ENCODE data around the gene SYS1.

The SYS1 gene

GRCh38 chr20:45363611-45364492 is 896 bp downstream of the SYS1 start:
- no peaks in the 10 kb centered on the region for H3K27me3 ChIP-seq (ENCODE audit: control insufficient read depth, insufficient read depth, low read length)
- H3K9ac ChIP-seq (ENCODE audit: low read depth, low read length), result peak overlapping the region; percentile 93
- no peaks in the 10 kb centered on the region for H3K9me3 ChIP-seq (ENCODE audit: control insufficient read depth, insufficient read depth, low read length)
- H3K4me1 ChIP-seq (ENCODE audit: control insufficient read depth, insufficient read depth, low read length), result peaks cover 4% of the 10 kb centered on the region
- peaks cover 15% of the 10 kb centered on the region for H3K36me3 ChIP-seq (ENCODE audit: control insufficient read depth, insufficient read depth, low read length)
- H3K4me3 ChIP-seq (ENCODE audit: low read depth, low read length), result peak overlapping the region; percentile 96

- H3K4me1 ChIP-seq (ENCODE audit: control insufficient read depth, insufficient read depth, low read length), result peaks cover 4% of the 10 kb centered on the region
- H3K9me3 ChIP-seq (ENCODE audit: control insufficient read depth, insufficient read depth, low read length), result no peaks in the 10 kb centered on the region
- H3K9ac ChIP-seq (ENCODE audit: low read depth, low read length), result no peak overlapping the region
Measured at GRCh38 chr20:45365444-45365970, 2.6 kb downstream of the SYS1 start.

GRCh38 chr20:45366192-45366591 is 3.2 kb downstream of the SYS1 start:
- peaks cover 4% of the 10 kb centered on the region for H3K4me1 ChIP-seq (ENCODE audit: control insufficient read depth, insufficient read depth, low read length)
- no peaks in the 10 kb centered on the region for H3K27me3 ChIP-seq (ENCODE audit: control insufficient read depth, insufficient read depth, low read length)
- no peak overlapping the region for H3K4me3 ChIP-seq (ENCODE audit: low read depth, low read length)
- no peak overlapping the region for H3K9ac ChIP-seq (ENCODE audit: low read depth, low read length)
- no peaks in the 10 kb centered on the region for H3K9me3 ChIP-seq (ENCODE audit: control insufficient read depth, insufficient read depth, low read length)
- H3K36me3 ChIP-seq (ENCODE audit: control insufficient read depth, insufficient read depth, low read length), result peaks cover 15% of the 10 kb centered on the region

More at GRCh38 chr20:45365444-45365970, 2.6 kb downstream of the SYS1 start:
- H3K27me3 ChIP-seq (ENCODE audit: control insufficient read depth, insufficient read depth, low read length), result no peaks in the 10 kb centered on the region
- H3K4me3 ChIP-seq (ENCODE audit: low read depth, low read length), result no peak overlapping the region
- H3K36me3 ChIP-seq (ENCODE audit: control insufficient read depth, insufficient read depth, low read length), result peaks cover 15% of the 10 kb centered on the region

GRCh38 chr20:45366631-45367030 is 3.7 kb downstream of the SYS1 start:
- no peak overlapping the region for H3K4me3 ChIP-seq (ENCODE audit: low read depth, low read length)
- no peaks in the 10 kb centered on the region for H3K27me3 ChIP-seq (ENCODE audit: control insufficient read depth, insufficient read depth, low read length)
- H3K4me1 ChIP-seq (ENCODE audit: control insufficient read depth, insufficient read depth, low read length), result peaks cover 4% of the 10 kb centered on the region
- no peaks in the 10 kb centered on the region for H3K9me3 ChIP-seq (ENCODE audit: control insufficient read depth, insufficient read depth, low read length)
- peaks cover 15% of the 10 kb centered on the region for H3K36me3 ChIP-seq (ENCODE audit: control insufficient read depth, insufficient read depth, low read length)
- H3K9ac ChIP-seq (ENCODE audit: low read depth, low read length), result no peak overlapping the region

GRCh38 chr20:45367126-45367525 is 4.2 kb downstream of the SYS1 start:
- Histone ChIP-seq H3K36me3 (ENCODE audit: control insufficient read depth, insufficient read depth, low read length) (peaks cover 15% of the 10 kb centered on the region), H3K9me3 (ENCODE audit: control insufficient read depth, insufficient read depth, low read length) (no peaks in the 10 kb centered on the region), H3K4me3 (ENCODE audit: low read depth, low read length) (no peak overlapping the region), H3K9ac (ENCODE audit: low read depth, low read length) (no peak overlapping the region), H3K27me3 (ENCODE audit: control insufficient read depth, insufficient read depth, low read length) (no peaks in the 10 kb centered on the region), H3K4me1 (ENCODE audit: control insufficient read depth, insufficient read depth, low read length) (peaks cover 4% of the 10 kb centered on the region)

- H3K27me3 ChIP-seq (ENCODE audit: control insufficient read depth, insufficient read depth, low read length), result peaks cover 9% of the 10 kb centered on the region
- H3K4me1 ChIP-seq (ENCODE audit: control insufficient read depth, insufficient read depth, low read length), result peaks cover 10% of the 10 kb centered on the region
- no peak overlapping the region for H3K4me3 ChIP-seq (ENCODE audit: low read depth, low read length)
- H3K9ac ChIP-seq (ENCODE audit: low read depth, low read length), result no peak overlapping the region
- peaks cover 15% of the 10 kb centered on the region for H3K36me3 ChIP-seq (ENCODE audit: control insufficient read depth, insufficient read depth, low read length)
- H3K9me3 ChIP-seq (ENCODE audit: control insufficient read depth, insufficient read depth, low read length), result no peaks in the 10 kb centered on the region
Measured at GRCh38 chr20:45368221-45368980, 5.4 kb downstream of the SYS1 start.

- Histone ChIP-seq H3K4me3 (ENCODE audit: low read depth, low read length) (no peak overlapping the region), H3K9me3 (ENCODE audit: control insufficient read depth, insufficient read depth, low read length) (no peaks in the 10 kb centered on the region), H3K36me3 (ENCODE audit: control insufficient read depth, insufficient read depth, low read length) (peaks cover 15% of the 10 kb centered on the region), H3K4me1 (ENCODE audit: control insufficient read depth, insufficient read depth, low read length) (peaks cover 5% of the 10 kb centered on the region), H3K9ac (ENCODE audit: low read depth, low read length) (no peak overlapping the region), H3K27me3 (ENCODE audit: control insufficient read depth, insufficient read depth, low read length) (peaks cover 9% of the 10 kb centered on the region)
Measured at GRCh38 chr20:45370571-45371160, 7.7 kb downstream of the SYS1 start.

GRCh38 chr20:45372241-45372640 is 9.3 kb downstream of the SYS1 start:
- peak overlapping the region; percentile 37 for H3K9ac ChIP-seq (ENCODE audit: low read depth, low read length)
- H3K4me3 ChIP-seq (ENCODE audit: low read depth, low read length), result peak overlapping the region; percentile 68
- no peaks in the 10 kb centered on the region for H3K9me3 ChIP-seq (ENCODE audit: control insufficient read depth, insufficient read depth, low read length)
- H3K27me3 ChIP-seq (ENCODE audit: control insufficient read depth, insufficient read depth, low read length), result peaks cover 9% of the 10 kb centered on the region
- H3K36me3 ChIP-seq (ENCODE audit: control insufficient read depth, insufficient read depth, low read length), result peaks cover 7% of the 10 kb centered on the region
- peaks cover 5% of the 10 kb centered on the region for H3K4me1 ChIP-seq (ENCODE audit: control insufficient read depth, insufficient read depth, low read length)

GRCh38 chr20:45372646-45373352 is 9.8 kb downstream of the SYS1 start:
- Histone ChIP-seq H3K4me1 (ENCODE audit: control insufficient read depth, insufficient read depth, low read length) (peaks cover 5% of the 10 kb centered on the region), H3K9ac (ENCODE audit: low read depth, low read length) (peak overlapping the region; percentile 37), H3K27me3 (ENCODE audit: control insufficient read depth, insufficient read depth, low read length) (peaks cover 9% of the 10 kb centered on the region), H3K9me3 (ENCODE audit: control insufficient read depth, insufficient read depth, low read length) (no peaks in the 10 kb centered on the region), H3K4me3 (ENCODE audit: low read depth, low read length) (peak overlapping the region; percentile 68), H3K36me3 (ENCODE audit: control insufficient read depth, insufficient read depth, low read length) (peaks cover 2% of the 10 kb centered on the region)

- Histone ChIP-seq H3K4me3 (ENCODE audit: low read depth, low read length) (peak overlapping the region; percentile 68), H3K9ac (ENCODE audit: low read depth, low read length) (no peak overlapping the region), H3K36me3 (ENCODE audit: control insufficient read depth, insufficient read depth, low read length) (no peaks in the 10 kb centered on the region), H3K4me1 (ENCODE audit: control insufficient read depth, insufficient read depth, low read length) (peaks cover 5% of the 10 kb centered on the region), H3K27me3 (ENCODE audit: control insufficient read depth, insufficient read depth, low read length) (peaks cover 9% of the 10 kb centered on the region), H3K9me3 (ENCODE audit: control insufficient read depth, insufficient read depth, low read length) (no peaks in the 10 kb centered on the region)
Measured at GRCh38 chr20:45373353-45374100, 10.6 kb downstream of the SYS1 start.

Measured in iPS-15b (cell line).